ENCODE data around the gene KDM4B. TPM values are rescaled to one million over a fixed set of nuclear protein-coding genes. Genes with fewer than 3 reads are reported as not detected.

KDM4B gene
- polyA plus RNA-seq, 1 experiment: 7.7 TPM

GRCh38 chr19:5014941-5015340, 46.0 kb downstream of the KDM4B start:
- Histone ChIP-seq H3K27ac (ENCODE audit: low read depth, low read length) (no peak overlapping the region), H3K9me3 (ENCODE audit: control insufficient read depth, insufficient read depth, low read length) (no peaks in the 10 kb centered on the region; the same call in 1 of the 2 replicates), H3K27me3 (ENCODE audit: control insufficient read depth, insufficient read depth, low read length) (no peaks in the 10 kb centered on the region), H3K4me3 (ENCODE audit: low read depth, low read length) (no peak overlapping the region)
- no peak for TF ChIP-seq CTCF (IDR thresholded peaks at IDR 0.05; ENCODE audit: low read depth, low read length)
- no peak for DNase-seq (ENCODE audit: low read depth, low spot score)
- ChIA-PET POLR2A (interaction anchor here (0.7 kb wide), 1 partner anchor 44 kb away, joined by 3 read pairs; no protein-coding TSS in a partner anchor), CTCF (interaction anchor here (0.8 to 2.1 kb wide), 3 partner anchors 11 to 24 kb away, joined by 4 to 8 read pairs (median 4); no protein-coding TSS in a partner anchor)

- DNase-seq (ENCODE audit: low read depth, low spot score): no peak
- Histone ChIP-seq H3K27ac (ENCODE audit: low read depth, low read length) (no peak overlapping the region), H3K4me3 (ENCODE audit: low read depth, low read length) (no peak overlapping the region), H3K9me3 (ENCODE audit: control insufficient read depth, insufficient read depth, low read length) (peaks cover 3% of the 10 kb centered on the region; the same call in 1 of the 2 replicates), H3K27me3 (ENCODE audit: control insufficient read depth, insufficient read depth, low read length) (no peaks in the 10 kb centered on the region)
- TF ChIP-seq CTCF (IDR thresholded peaks at IDR 0.05; ENCODE audit: low read depth, low read length): no peak
- ChIA-PET CTCF (interaction anchor here (2.1 to 3.0 kb wide), 2 partner anchors 15 kb away, joined by 8 to 15 read pairs; no protein-coding TSS in a partner anchor), POLR2A (no interaction called here)
Observed at GRCh38 chr19:5016268-5016667, 47.4 kb downstream of the KDM4B start.

- no peak for DNase-seq (ENCODE audit: low read depth, low spot score)
- CTCF ChIA-PET: interaction anchor here (1.0 to 3.0 kb wide), 2 partner anchors 14 to 15 kb away, joined by 6 to 15 read pairs; no protein-coding TSS in a partner anchor
- H3K27ac ChIP-seq (ENCODE audit: low read depth, low read length): no peak overlapping the region
- POLR2A ChIA-PET: no interaction called here
- no peaks in the 10 kb centered on the region for H3K27me3 ChIP-seq (ENCODE audit: control insufficient read depth, insufficient read depth, low read length)
- H3K9me3 ChIP-seq (ENCODE audit: control insufficient read depth, insufficient read depth, low read length): peaks cover 3% of the 10 kb centered on the region; the same call in 1 of the 2 replicates
- no peak for TF ChIP-seq CTCF (IDR thresholded peaks at IDR 0.05; ENCODE audit: low read depth, low read length)
- H3K4me3 ChIP-seq (ENCODE audit: low read depth, low read length): no peak overlapping the region
Observed at GRCh38 chr19:5016781-5017180, 47.9 kb downstream of the KDM4B start.

GRCh38 chr19:5017235-5017634, 48.3 kb downstream of the KDM4B start:
- Histone ChIP-seq H3K9me3 (ENCODE audit: control insufficient read depth, insufficient read depth, low read length) (peaks cover 3% of the 10 kb centered on the region; the same call in 1 of the 2 replicates), H3K27me3 (ENCODE audit: control insufficient read depth, insufficient read depth, low read length) (no peaks in the 10 kb centered on the region), H3K27ac (ENCODE audit: low read depth, low read length) (no peak overlapping the region), H3K4me3 (ENCODE audit: low read depth, low read length) (no peak overlapping the region)
- DNase-seq (ENCODE audit: low read depth, low spot score): no peak
- POLR2A ChIA-PET: no interaction called here
- CTCF ChIA-PET: interaction anchor here (1.0 to 3.0 kb wide), 2 partner anchors 14 to 16 kb away, joined by 6 to 15 read pairs; no protein-coding TSS in a partner anchor
- TF ChIP-seq CTCF (IDR thresholded peaks at IDR 0.05; ENCODE audit: low read depth, low read length): no peak

- no peak for DNase-seq (ENCODE audit: low read depth, low spot score)
- no peak for TF ChIP-seq CTCF (IDR thresholded peaks at IDR 0.05; ENCODE audit: low read depth, low read length)
- CTCF ChIA-PET: interaction anchor here (3.0 kb wide), 1 partner anchor 13 kb away, joined by 15 read pairs; no protein-coding TSS in a partner anchor
- POLR2A ChIA-PET: interaction anchor here (1.0 kb wide), 1 partner anchor 50 kb away, joined by 4 read pairs; the partner anchor contains the start of gene KDM4B
- peaks cover 3% of the 10 kb centered on the region; the same call in 1 of the 2 replicates for H3K9me3 ChIP-seq (ENCODE audit: control insufficient read depth, insufficient read depth, low read length)
- H3K4me3 ChIP-seq (ENCODE audit: low read depth, low read length): no peak overlapping the region
- H3K27me3 ChIP-seq (ENCODE audit: control insufficient read depth, insufficient read depth, low read length): no peaks in the 10 kb centered on the region
- peak overlapping the region; percentile 39 for H3K27ac ChIP-seq (ENCODE audit: low read depth, low read length)
Observed at GRCh38 chr19:5018224-5019015, 49.5 kb downstream of the KDM4B start.

Data from AG04450 (cell line).